Sigmoid colon (tissue), 4 donors: ENCODE measurements around the gene ACVR2B.
"Not testable (repeated sequence)": the region's sequence is repeated elsewhere in the genome, so short reads cannot be mapped to it uniquely, and the experiment has no call there.

Experiments
- POLR2A ChIP-seq, 2 donors: fragments of 450-650 bp; IDR thresholded peaks; one replicate each; pipeline ENCODE4 v1.6.1; 2016; ENCODE audit warnings: antibody characterized with exemption in 2 of 2, mild to moderate bottlenecking in 2 of 2, moderate library complexity in 2 of 2
- POLR2AphosphoS5 ChIP-seq, 4 donors: sonication (generic); formaldehyde crosslinking; IDR thresholded peaks; one replicate each; pipeline ENCODE4 v1.6.1; 2017; ENCODE audit warnings: antibody characterized with exemption in 4 of 4

GRCh38 chr3:38432871-38433658 is 20.6 kb upstream of the ACVR2B start:
- not testable (repeated sequence) for TF ChIP-seq POLR2A, POLR2AphosphoS5 (IDR thresholded peaks at IDR 0.05)
